ENCODE results near the gene DIRAS1. TPM values are rescaled to one million over a fixed set of nuclear protein-coding genes. Genes with fewer than 3 reads are reported as not detected.

DIRAS1 gene
- total and polyA plus RNA-seq, 2 of the 8 experiments (the other 6 are each of a cell fraction or from before 2014, with no cell fraction given) = 20.2 to 22.3 TPM

DNA sequence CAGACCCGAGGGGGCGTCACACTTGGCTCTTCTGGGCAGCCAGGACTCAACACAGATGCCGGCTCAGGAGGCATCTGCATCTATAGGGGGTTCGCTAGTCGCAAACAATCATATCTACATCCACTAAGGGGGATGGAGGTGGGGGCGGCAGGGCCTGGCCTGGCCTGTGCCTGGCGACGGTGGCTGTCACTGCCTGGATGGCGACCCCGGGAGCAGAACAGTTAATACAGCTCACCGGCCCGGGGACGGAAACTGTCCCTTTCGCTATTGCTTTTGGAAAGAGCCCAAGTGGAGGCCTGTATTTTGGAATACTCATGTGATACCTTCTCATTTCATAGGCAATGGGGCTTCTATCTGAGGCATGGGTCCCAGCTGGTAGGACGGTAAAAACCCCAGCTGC, 44.2 kb upstream of the DIRAS1 start (continued):
- no peak for TF ChIP-seq RNF2 (IDR thresholded peaks at IDR 0.05; ENCODE audit: borderline replicate concordance, low read depth, low read length, missing control alignments, poor library complexity, severe bottlenecking)

Data from H1 (cell line).